ENCODE measurements around the gene MAPT.

Gene MAPT

GRCh38 chr17:46053911-46054534 lies 159.7 kb downstream of the MAPT start:
- peak; percentile 79 for DNase-seq (ENCODE audit: low read depth)

GRCh38 chr17:46056800-46057304 lies 162.5 kb downstream of the MAPT start:
- peak; percentile 86 for DNase-seq (ENCODE audit: low read depth)

- DNase-seq (ENCODE audit: low read depth) = no peak
Measured at GRCh38 chr17:46057366-46057765, 163.0 kb downstream of the MAPT start.

GRCh38 chr17:46059486-46059885 lies 165.1 kb downstream of the MAPT start:
- no peak for DNase-seq (ENCODE audit: low read depth)

- no peak for DNase-seq (ENCODE audit: low read depth)
Measured at GRCh38 chr17:46060461-46060860, 166.1 kb downstream of the MAPT start.

- DNase-seq (ENCODE audit: low read depth) = peak; percentile 21
Measured at GRCh38 chr17:46061435-46061834, 167.1 kb downstream of the MAPT start.

- peak; percentile 89 for DNase-seq (ENCODE audit: low read depth)
Measured at GRCh38 chr17:46063241-46063640, 168.9 kb downstream of the MAPT start.

- DNase-seq (ENCODE audit: low read depth) = no peak
Measured at GRCh38 chr17:46064460-46064859, 170.1 kb downstream of the MAPT start.

- DNase-seq (ENCODE audit: low read depth) = no peak
Measured at GRCh38 chr17:46071796-46072195, 177.4 kb downstream of the MAPT start.

GRCh38 chr17:46072998-46073397 lies 178.6 kb downstream of the MAPT start:
- DNase-seq (ENCODE audit: low read depth) = peak; percentile 87

GRCh38 chr17:46074540-46074939 lies 180.2 kb downstream of the MAPT start:
- no peak for DNase-seq (ENCODE audit: low read depth)

Data from EH (cell line).